GM19239 (cell line): ENCODE data around the gene USP35.
"Not testable (repeated sequence)": the region's sequence is repeated elsewhere in the genome, so short reads cannot be mapped to it uniquely, and the experiment has no call there.

Experiments used
- DNase-seq: peaks from one replicate; pipeline ENCODE4 v3.0.0; 2011; ENCODE audit warnings: low spot score; ENCODE audit not compliant: insufficient read length
- FAIRE-seq: peaks from 2 replicates; lab custom pipeline; 2011; peaks lifted over from hg19 to GRCh38; lab: Jason Lieb, UNC

The USP35 gene

DNA sequence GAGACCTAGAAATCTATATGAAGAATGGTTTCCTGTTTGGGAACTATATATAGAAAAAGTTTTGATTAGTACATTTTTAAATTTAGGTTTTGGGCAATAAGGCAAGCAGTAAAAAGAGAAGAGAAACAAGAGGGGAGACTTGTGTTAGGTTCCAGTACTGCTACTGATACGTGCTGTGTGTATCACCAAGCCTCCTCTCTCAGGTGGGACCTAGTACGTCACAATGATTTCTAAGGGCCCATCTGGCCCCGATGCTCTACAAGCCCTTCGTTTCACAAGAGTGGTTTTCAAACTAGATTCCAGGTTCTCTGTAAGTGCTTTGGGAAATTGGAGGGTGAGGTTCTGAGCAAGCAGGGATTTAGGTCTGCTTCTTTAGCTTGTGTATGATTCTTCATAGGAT, 39.2 kb downstream of the USP35 start:
- no peak for FAIRE-seq

DNA sequence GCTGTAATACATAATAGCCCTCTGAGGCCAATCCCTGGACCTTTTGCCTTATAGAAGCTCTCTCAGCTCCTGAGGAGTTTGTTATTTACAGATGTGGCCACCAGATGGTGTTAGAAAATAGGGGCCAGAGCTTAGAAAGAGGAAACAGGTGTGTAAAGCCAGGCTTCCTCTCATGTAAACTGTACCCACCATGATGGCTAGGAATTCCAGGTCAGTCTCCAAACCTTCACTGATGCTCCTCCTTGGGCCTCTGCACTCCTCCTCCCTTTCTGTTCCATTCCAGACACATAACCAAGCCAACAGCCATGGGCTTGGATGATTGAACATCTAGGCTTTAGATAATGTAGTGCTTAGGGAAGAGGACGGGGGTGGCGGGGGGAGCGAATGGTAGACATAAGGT, 39.7 kb downstream of the USP35 start:
- FAIRE-seq (peak; percentile 85), DNase-seq (peak; percentile 54)

More for the DNA sequence above, 39.2 kb downstream of the USP35 start:
- DNase-seq = no peak

DNA sequence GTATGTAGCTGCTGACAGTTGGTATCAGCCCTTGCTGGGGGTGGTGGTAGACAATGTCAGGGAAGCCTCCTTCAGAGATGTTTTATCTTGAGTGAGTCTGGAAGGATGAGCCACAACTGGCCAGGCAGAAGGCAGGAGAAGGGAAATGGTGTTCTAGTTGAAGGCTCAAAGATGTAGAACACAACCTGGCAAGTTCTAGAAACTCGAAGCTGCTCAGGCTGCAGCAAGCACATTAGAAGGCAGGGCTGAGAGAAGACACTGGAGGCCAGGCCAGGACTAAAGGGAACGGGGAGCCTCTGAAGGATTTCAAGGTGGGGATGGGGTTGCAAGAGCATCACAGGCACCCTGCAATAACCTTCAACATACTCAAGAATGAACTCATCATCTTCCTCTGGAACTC, 40.4 kb downstream of the USP35 start:
- DNase-seq (no peak), FAIRE-seq (no peak)

DNA sequence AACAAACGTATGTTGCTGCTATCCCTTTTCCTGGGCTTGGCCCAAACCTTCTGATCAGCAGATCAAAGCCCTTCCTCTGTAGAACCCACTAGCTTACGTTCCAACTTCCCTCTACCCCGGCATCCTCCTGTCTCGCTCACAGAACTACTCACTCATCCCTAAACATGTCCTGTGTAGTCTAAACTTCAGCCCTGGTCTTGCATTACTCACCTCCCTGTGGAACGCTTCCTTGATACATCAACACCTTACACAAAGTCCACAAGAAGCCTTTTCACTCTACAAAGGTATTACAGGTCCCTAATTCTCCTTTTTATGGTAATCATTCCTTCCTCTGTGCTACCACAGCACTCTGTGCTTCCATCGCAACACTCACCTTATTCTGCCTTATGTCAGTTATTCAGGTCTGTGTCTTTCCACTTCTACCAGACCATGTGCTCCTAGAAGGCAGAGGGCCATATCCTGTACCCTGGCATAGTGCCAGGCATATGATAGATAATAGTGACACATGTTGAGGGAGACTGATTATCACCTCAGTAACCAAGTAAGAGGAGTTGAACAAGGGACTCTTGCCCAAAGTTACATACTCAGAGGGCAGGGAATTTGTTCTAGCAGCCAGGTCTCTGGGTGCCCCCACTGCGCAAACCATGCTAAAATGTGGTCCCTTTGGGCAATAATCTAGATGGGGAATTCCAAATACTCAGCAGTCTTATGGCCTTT, 41.6 kb downstream of the USP35 start:
- FAIRE-seq (no peak), DNase-seq (no peak)

DNA sequence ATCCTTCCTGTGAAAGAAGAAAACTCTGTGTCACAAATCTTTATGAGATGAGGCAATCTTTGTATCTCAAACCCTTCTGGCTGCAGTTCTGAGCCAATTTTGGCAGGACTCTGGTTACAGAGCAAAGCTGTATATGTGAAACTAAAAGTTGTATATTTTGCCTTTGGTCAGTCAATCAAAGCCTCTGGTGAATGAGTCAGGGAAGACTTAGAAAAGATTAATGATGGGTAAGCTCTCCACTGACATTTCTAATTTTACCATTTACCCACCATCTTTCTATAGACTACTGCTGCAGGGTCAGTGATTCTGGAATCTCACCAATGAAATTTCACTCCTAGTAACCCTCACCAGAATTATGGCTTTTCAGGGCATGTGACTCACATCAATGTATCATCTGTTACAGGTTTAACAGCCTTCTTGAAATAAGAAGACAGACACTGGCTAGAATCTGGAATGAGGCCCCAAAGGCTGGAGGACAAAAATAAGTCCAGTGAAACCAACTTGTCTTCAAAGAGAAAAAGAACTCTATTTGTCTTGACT, 43.3 kb downstream of the USP35 start:
- DNase-seq (no peak), FAIRE-seq (no peak)

DNA sequence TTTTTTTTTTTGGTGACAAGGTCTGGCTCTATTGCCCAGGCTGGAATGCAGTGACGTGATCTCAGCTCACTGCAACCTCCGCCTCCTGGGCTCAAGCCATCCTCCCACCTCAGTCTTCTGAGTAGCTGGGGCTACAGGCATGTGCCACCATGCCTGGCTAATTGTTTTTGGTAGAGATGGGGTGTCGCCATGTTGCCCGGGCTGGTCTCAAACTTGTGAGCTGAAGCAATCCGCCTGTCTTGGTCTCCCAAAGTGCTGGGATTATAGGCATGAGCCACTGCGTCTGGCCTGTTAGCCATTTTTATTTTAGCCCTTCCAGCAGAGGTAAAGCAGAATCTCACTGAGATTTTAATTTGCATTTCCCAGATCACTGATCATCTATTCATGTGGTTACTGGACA, 44.3 kb downstream of the USP35 start:
- DNase-seq, FAIRE-seq: not testable (repeated sequence)

DNA sequence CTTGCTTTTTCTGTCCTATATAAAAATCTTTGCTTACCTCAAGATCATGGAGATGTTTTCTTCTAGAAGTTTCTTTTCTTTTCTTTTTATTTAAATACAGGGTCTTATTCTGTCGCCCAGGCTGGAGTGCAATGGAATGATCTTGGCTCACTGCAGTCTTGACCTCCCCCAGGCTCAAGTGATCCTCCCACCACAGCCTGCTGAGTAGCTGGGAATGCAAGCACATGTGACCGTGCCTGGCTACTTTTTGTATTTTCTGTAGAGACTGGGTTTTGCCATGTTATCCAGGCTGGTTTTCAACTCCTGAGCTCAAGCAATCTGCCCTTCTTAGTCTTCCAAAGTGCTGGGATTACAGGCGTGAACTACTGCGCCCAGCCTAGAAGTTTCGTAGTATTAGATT, 45.3 kb downstream of the USP35 start:
- FAIRE-seq (no peak), DNase-seq (no peak)

DNA sequence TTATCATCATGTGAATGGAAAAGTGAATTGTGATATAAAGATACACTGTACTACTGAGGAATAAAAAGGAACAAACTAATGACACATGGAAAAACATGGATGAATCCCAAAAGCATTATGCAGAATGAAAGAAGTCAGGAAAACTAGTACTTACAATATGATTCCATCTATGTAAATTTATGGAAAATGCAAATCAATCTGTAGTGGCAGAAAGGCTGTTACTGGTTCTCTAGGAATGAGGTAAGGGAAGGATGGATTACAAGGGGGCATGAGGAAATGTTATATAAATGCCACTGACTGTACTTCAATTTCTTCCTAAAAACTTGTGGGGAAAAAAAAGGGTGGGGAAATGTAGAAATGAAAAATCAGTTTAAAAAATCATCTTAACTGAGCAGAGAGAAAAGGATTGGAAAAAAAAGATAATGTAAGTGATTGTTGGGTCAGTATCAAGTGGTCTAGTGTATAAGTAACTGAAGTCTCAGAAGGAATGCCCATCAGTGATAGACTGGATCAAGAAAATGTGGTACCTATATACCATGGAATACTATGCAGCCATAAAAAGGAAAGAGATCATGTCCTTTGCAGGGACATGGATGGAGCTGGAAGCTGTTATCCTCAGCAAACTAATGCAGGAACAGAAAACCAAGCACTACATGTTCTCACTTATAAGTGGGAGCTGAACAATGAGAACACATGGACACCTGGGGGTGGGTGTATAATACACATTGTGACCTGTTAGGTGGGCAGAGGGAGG, 48.8 kb downstream of the USP35 start:
- DNase-seq (no peak), FAIRE-seq (no peak)

DNA sequence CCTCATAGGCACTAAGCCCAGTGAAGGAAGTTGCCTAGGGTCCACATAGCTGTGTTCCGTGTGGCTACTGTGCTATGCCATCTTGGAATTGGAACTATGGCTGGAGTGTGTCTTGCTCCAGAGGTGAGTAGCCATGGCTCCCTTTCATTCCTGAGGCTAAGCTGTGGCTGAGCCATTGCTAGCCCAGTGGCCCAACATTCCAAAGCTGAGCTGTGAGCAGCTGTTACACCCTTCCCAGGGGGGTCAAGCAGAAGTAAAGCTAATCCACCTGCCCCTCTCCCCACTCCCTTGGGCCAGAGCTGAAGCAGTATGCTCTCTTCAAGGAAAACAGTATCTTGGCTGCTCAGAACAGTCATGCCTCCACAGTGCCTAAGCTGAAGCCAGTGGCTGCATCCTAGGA, 51.1 kb downstream of the USP35 start:
- no peak for FAIRE-seq
- no peak for DNase-seq

DNA sequence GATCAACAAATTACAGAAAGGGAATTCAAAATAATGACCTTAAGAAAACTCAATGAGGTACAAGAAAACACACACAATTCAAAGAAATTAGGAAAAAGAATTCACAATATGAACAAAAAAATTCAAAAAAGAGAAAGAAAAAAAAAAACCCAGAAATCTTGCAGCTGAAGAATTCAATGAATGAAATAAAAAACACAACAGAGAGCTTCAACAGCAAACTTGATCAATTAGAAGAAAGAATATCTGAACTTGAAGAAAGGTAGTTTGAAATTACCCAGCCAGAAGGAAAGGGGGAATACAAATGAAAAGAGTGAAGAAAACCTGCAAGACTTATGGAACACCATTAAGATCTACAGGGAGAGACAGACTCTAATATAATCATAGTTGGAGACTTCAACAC, 52.8 kb downstream of the USP35 start:
- FAIRE-seq = no peak

DNA sequence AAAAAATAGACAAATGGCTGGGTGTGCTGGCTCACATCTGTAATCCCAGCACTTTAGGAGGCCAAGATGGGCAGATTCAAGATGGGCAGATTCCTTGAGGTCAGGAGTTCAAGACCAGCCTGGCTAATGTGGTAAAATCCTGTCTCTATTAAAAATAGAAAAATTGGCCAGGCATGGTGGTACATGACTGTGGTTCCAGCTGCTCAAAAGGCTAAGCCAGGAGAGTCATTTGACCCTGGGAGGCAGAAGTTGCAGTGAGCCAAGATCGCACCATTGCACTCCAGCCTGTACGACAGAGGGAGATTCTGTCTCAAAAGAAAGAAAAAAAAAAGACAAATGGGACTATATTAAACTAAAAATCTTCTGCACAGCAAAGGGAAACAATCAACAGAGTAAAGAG, 55.4 kb downstream of the USP35 start:
- no peak for DNase-seq
- no peak for FAIRE-seq

More for the DNA sequence above, 52.8 kb downstream of the USP35 start:
- DNase-seq = no peak

DNA sequence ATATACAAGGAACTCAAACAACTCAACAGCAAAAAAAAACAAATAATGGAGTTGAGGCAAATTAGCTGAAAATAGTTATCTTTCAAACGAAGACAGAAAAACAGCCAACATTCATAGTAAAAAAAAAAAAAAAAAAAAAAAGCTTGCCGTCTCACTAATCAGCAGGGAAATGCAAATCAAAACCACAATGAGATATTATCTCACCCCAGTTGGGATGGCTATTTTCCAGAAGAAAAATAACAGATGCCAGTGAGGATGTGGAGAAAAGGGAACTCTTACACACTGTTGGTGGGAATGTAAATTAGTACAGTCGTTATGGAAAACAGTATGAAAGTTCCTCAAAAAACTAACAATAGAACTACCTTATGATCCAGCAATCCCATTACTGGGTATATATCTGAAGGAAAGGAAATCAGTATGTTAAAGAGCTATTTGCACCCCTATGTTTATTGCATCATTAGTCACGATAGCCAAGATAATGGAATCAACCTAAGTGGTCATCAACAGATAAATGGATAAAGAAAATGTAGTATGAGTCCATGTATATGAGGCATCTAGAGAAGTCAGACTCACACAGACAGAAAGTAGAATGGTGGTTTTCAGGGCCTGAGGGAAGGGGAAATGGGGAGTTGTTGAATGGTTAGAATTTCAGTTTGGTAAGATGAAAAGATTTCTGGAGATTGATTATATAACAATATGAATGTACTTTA, 56.0 kb downstream of the USP35 start:
- FAIRE-seq (no peak), DNase-seq (no peak)

DNA sequence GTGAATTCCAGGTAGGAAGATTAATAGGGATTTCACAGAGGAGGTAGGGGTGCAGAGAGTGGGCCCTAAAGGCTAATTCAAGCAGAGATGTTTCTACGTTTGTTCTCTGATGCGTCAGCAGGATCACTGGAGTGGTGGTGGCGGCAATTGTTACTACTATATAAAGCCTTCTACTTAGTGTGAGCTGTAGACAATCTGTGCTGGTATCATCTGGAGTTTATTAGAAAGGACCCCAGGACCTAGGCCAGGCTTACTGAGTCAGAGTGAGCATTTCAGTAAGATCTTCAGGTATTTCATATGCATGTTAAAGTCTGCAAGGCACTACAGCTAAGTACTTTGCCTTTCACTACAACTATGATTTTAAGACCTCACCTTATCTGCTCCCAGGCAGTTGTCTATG, 59.5 kb downstream of the USP35 start:
- FAIRE-seq = no peak

DNA sequence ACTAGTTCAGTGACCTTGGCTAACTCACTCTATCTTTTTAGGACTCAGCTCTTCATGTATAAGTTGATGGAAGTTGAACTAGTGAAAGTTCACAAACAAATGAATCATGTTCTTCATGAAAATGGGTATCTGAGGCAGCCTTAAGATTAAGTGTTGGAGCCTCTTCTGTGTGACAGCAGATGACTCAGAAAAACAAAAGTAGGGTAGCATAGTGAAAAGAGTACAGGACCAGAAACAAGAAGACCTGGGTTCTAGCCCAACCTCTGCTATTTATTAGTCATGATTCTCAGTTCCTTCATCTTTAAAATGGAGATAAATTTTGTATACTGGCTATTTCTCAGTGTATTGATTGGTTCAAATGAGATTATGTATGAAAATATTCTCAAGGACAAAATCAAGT, 60.2 kb downstream of the USP35 start:
- FAIRE-seq = no peak
- no peak for DNase-seq

More for the DNA sequence above, 59.5 kb downstream of the USP35 start:
- DNase-seq = no peak

DNA sequence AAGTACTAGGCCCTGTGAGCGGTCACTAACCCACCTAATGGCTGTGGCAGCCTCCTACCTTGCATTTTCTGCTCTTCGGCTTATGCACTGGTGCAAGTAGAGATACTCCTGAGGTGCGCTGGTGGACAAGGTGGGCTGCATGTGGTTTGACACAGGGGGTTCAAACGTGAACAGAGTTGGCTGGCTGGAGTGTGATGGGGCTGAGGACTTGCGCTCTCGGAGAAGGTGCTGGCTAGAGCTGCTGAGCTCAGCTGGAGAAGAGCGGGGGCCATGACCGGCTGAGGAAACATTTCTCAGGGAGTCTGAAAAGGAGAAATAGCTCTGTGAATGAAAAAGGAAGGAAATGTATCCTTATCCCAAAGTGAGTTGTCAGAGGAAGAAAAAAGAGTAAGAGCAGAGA, 61.4 kb downstream of the USP35 start:
- DNase-seq (no peak), FAIRE-seq (no peak)

DNA sequence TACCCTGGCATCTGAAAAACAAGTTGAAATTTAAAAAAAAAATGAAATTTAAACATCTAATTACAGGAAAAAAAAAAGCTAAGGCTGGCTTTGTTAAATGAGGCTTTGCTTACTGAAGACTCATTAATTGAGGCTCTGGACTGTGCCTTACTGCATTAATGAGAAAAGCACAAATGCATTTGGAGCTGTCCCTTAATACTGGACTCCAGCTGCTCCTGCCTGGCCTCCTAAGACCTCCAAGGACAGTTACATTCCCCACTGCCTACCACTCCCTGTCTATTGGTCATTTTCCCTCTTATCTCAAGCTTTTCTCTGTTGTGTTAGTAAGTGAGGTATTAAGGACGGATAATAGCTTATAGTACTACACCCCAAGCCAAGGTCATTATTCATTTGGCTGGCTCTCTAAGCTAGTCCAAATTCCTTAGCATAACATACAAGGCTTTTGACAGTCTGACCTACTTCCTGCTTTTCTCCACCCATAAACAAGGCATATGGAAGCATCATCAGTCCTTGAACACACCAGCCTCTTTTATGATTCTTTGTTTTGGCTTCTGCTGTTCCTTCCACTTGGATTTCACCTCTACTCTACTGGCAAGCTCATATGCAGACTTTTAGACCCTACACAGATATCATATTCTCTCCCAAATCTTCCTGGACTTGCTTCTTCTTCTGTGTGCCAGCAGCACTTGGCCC, 62.5 kb downstream of the USP35 start:
- FAIRE-seq (no peak), DNase-seq (no peak)

DNA sequence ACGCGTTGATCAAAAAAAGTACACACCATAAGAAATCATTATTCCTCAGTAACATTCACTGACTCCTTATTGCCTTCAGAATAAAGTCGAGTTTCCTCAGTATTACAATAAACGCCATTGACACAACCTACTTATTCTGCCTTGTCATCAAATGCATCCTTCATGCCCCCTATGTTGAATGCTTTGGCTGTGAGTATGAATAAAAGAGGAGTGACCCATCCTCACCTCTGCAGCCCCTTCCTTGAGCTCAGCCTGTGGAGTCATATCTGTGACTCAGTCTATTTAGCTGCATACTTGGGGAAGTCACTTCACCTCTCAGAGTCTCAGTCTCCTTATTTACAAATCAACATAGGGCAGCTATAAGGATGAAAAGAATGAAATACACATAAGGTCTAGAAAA, 65.1 kb downstream of the USP35 start:
- DNase-seq = no peak
- FAIRE-seq = no peak

DNA sequence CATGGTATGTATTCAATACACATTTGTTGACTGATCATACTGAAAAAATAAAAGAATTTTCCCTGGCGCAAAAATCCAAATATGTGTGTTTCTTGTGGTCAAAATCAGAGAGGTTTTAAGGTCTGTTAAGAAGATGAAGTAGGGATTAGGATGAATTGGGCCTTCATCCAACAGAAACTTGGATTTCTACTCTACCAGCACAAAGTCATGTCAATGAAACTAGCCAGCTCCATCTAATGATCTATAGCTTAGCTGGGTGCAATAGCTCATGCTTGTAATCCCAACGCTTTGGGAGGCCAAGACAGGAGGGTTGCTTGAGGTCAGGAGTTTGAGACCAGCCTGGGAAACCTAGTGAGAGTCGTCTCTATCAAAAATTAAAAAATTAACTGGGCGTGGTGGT, 65.5 kb downstream of the USP35 start:
- FAIRE-seq = no peak
- DNase-seq = no peak

DNA sequence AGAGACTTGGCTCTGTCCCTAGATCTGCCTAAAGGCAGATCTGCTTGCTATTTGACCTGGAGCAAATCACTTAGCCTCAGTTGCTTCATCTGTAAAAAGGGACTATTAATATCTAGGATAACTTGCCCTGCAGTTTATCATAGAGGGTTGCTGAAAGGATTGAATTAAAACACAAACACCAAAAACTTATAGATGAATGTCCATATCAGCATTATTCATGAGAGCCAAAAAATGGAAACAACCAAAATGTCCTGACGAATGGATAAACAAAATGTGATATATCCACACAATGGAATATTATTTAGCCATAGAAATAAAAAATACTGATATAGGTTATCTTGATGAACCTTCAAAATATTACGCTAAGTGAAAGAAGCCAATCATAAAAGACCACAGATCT, 67.2 kb downstream of the USP35 start:
- no peak for DNase-seq
- FAIRE-seq = no peak

DNA sequence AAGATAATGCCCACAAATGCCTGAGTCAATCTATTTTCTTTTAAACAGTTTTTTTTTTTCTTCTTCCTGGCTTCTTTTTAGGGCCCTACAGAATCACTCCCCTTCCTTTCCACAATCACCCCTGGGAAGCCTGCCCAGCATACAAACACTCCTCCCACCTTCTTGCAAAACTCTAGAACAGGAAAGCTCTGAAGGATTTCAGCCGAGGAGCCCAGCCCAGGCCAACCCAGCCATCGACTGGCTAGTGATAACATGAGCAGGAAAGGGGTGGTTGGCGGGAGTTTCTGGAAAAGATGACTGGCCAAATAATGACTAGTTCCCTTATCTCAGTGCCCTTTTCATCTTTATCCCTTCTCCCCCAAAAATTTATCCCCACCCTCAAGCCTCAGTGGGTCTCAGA, 68.2 kb downstream of the USP35 start:
- FAIRE-seq (no peak), DNase-seq (no peak)
